ENCODE results near the gene SPON2.
"Not testable (repeated sequence)": the region's sequence is repeated elsewhere in the genome, so short reads cannot be mapped to it uniquely, and the experiment has no call there.

SPON2 gene

GRCh38 chr4:1136048-1136447, 36.3 kb downstream of the SPON2 start:
- no peak for TF ChIP-seq CTCF (IDR thresholded peaks at IDR 0.05)
- H3K4me1 ChIP-seq (ENCODE audit: control insufficient read depth in 1 of 2, insufficient read depth in 1 of 2, low read depth in 1 of 2, low read length in 1 of 2), result peaks cover 33 to 37% of the 10 kb centered on the region in 2 experiments

GRCh38 chr4:1133033-1133432, 39.4 kb downstream of the SPON2 start:
- TF ChIP-seq CTCF (IDR thresholded peaks at IDR 0.05), result no peak
- H3K4me1 ChIP-seq (ENCODE audit: control insufficient read depth in 1 of 2, insufficient read depth in 1 of 2, low read depth in 1 of 2, low read length in 1 of 2), result peaks cover 23 to 29% of the 10 kb centered on the region in 2 experiments
- H3K27me3 ChIP-seq, result peaks cover 16% of the 10 kb centered on the region
- no peaks in the 10 kb centered on the region for H3K9me3 ChIP-seq
- no peak overlapping the region for H3K4me3 ChIP-seq (ENCODE audit: low read depth in 1 of 2, low read length in 1 of 2)
- no peaks in the 10 kb centered on the region for H3K36me3 ChIP-seq
- no peak overlapping the region for H3K27ac ChIP-seq

More at GRCh38 chr4:1136048-1136447, 36.3 kb downstream of the SPON2 start:
- Histone ChIP-seq H3K27me3 (peaks cover 7% of the 10 kb centered on the region), H3K9me3 (no peaks in the 10 kb centered on the region), H3K36me3 (no peaks in the 10 kb centered on the region), H3K4me3 (ENCODE audit: low read depth in 1 of 2, low read length in 1 of 2) (peak overlapping the region; percentile 2 to 48), H3K27ac (peak overlapping the region; percentile 86)

GRCh38 chr4:1130316-1131186, 41.8 kb downstream of the SPON2 start:
- peaks cover 34% of the 10 kb centered on the region for H3K27me3 ChIP-seq
- H3K4me3 ChIP-seq (ENCODE audit: low read depth in 1 of 2, low read length in 1 of 2), result no peak overlapping the region
- no peaks in the 10 kb centered on the region for H3K36me3 ChIP-seq
- no peaks in the 10 kb centered on the region for H3K9me3 ChIP-seq
- TF ChIP-seq CTCF (IDR thresholded peaks at IDR 0.05), result peak; percentile 99
- H3K4me1 ChIP-seq (ENCODE audit: control insufficient read depth in 1 of 2, insufficient read depth in 1 of 2, low read depth in 1 of 2, low read length in 1 of 2), result peaks cover under 1 to 4% of the 10 kb centered on the region in 2 experiments
- H3K27ac ChIP-seq, result no peak overlapping the region

GRCh38 chr4:1126506-1126905, 45.9 kb downstream of the SPON2 start:
- no peak overlapping the region for H3K4me3 ChIP-seq (ENCODE audit: low read depth in 1 of 2, low read length in 1 of 2)
- H3K9me3 ChIP-seq, result no peaks in the 10 kb centered on the region
- no peak overlapping the region for H3K27ac ChIP-seq
- no peaks in the 10 kb centered on the region for H3K36me3 ChIP-seq
- H3K4me1 ChIP-seq (ENCODE audit: control insufficient read depth in 1 of 2, insufficient read depth in 1 of 2, low read depth in 1 of 2, low read length in 1 of 2), result no peaks in the 10 kb centered on the region
- TF ChIP-seq CTCF (IDR thresholded peaks at IDR 0.05), result no peak
- peaks cover 68% of the 10 kb centered on the region for H3K27me3 ChIP-seq

GRCh38 chr4:1125466-1125865, 46.9 kb downstream of the SPON2 start:
- not testable (repeated sequence) for H3K27ac ChIP-seq; H3K36me3 ChIP-seq; H3K4me1 ChIP-seq (ENCODE audit: control insufficient read depth in 1 of 2, insufficient read depth in 1 of 2, low read depth in 1 of 2, low read length in 1 of 2); H3K9me3 ChIP-seq; H3K4me3 ChIP-seq (ENCODE audit: low read depth in 1 of 2, low read length in 1 of 2)
- peaks cover 77% of the 10 kb centered on the region for H3K27me3 ChIP-seq

GRCh38 chr4:1124818-1125217, 47.6 kb downstream of the SPON2 start:
- TF ChIP-seq CTCF (IDR thresholded peaks at IDR 0.05), result no peak

More at GRCh38 chr4:1124818-1125217, 47.6 kb downstream of the SPON2 start:
- Histone ChIP-seq H3K9me3 (no peaks in the 10 kb centered on the region), H3K27me3 (peaks cover 76% of the 10 kb centered on the region), H3K27ac (no peak overlapping the region), H3K4me3 (ENCODE audit: low read depth in 1 of 2, low read length in 1 of 2) (no peak overlapping the region), H3K4me1 (ENCODE audit: control insufficient read depth in 1 of 2, insufficient read depth in 1 of 2, low read depth in 1 of 2, low read length in 1 of 2) (no peaks in the 10 kb centered on the region), H3K36me3 (no peaks in the 10 kb centered on the region)
